HepG2 (cell line): ENCODE results near the gene CCDC83. TPM values are rescaled to one million over a fixed set of nuclear protein-coding genes. Genes with fewer than 3 reads are reported as not detected.
A peak's percentile ranks its signal among the peaks of the same experiment; 100 is the strongest.
"Not testable (repeated sequence)": the region's sequence is repeated elsewhere in the genome, so short reads cannot be mapped to it uniquely, and the experiment has no call there.

ENCODE experiments used
- ATAC-seq: fragments of 200-7000 bp; cut with Tn5 transposase; 3 replicates; pipeline ENCODE4 v1.9.1; 2020; ENCODE audit warnings: mild to moderate bottlenecking, moderate library complexity
- BruUV-seq: library from RNA; stranded (reverse); fragments of 400-500 nt; replicated peaks from 2 replicates; lab custom pipeline; 2021; lab: Mats Ljungman, UMichigan
- CTCF ChIA-PET: fragments of 300-600 bp; formaldehyde crosslinking; extraction: SDS; loops from one replicate; lab custom pipeline; 2021; ENCODE audit warnings: low total read pairs, inconsistent platforms, low intra/inter-chr PET ratio; lab: Yijun Ruan, JAX
- POLR2A ChIA-PET: fragments of 350-600 bp; sonication (Branson Sonifier 250); formaldehyde crosslinking; loops from one replicate; lab custom pipeline; 2020; ENCODE audit warnings: antibody characterized with exemption, inconsistent platforms; lab: Yijun Ruan, JAX
- DNase-seq: peaks from one replicate; pipeline ENCODE4 v3.0.0-alpha.2; 2015; ENCODE audit warnings: low spot score
- FAIRE-seq: peaks from 3 replicates; lab custom pipeline; 2011; peaks lifted over from hg19 to GRCh38; lab: Jason Lieb, UNC
- H2AFZ ChIP-seq: one replicate; pipeline ENCODE4 v1.6.1; 2011; ENCODE audit warnings: low read length, inconsistent platforms
- H3K27ac ChIP-seq: fragments of 300-600 bp; 3 replicates; pipeline ENCODE4 v1.8.0; 2011; ENCODE audit warnings: mixed run types, mild to moderate bottlenecking, mixed read lengths, low read length, inconsistent platforms; ENCODE audit not compliant: insufficient read depth; ENCODE audit errors: extremely low read length
- H3K27me3 ChIP-seq, 2 experiments: fragments of 200-600 bp in 1 of 2; 2 replicates in 1 of 2; 3 replicates in 1 of 2; pipeline versions ENCODE4 v1.6.0 to v1.8.0; 2011; ENCODE audit warnings: low read length in 2 of 2, mild to moderate bottlenecking in 2 of 2, moderate library complexity in 2 of 2, inconsistent platforms in 1 of 2; ENCODE audit not compliant: insufficient read depth in 2 of 2, control insufficient read depth in 1 of 2
- H3K36me3 ChIP-seq, 2 experiments: fragments of 200-600 bp in 1 of 2; replicated peaks in 1 of 2; 2 replicates in 1 of 2; 3 replicates in 1 of 2; pipeline versions ENCODE4 v1.5.1 to v1.8.0; 2011; ENCODE audit warnings: low read length in 2 of 2, inconsistent platforms in 1 of 2; ENCODE audit not compliant: insufficient read depth in 2 of 2, control insufficient read depth in 1 of 2
- H3K4me1 ChIP-seq: 2 replicates; pipeline ENCODE4 v1.5.1; 2012; ENCODE audit warnings: low read length, inconsistent platforms; ENCODE audit not compliant: insufficient read depth
- H3K4me2 ChIP-seq: 2 replicates; pipeline ENCODE4 v1.6.0; 2011; ENCODE audit warnings: low read depth, low read length, inconsistent platforms
- H3K4me3 ChIP-seq, 3 experiments: fragments of 200-600 bp in 1 of 3; sonication (generic), shearing (Covaris generic) in 1 of 3; replicated peaks in 1 of 3; 2 replicates each; pipeline ENCODE4 v1.5.1; 2011 to 2016; ENCODE audit warnings: low read length in 3 of 3, inconsistent platforms in 2 of 3, low read depth in 2 of 3, mild to moderate bottlenecking in 2 of 3, control low read depth in 1 of 3, mixed read lengths in 1 of 3; ENCODE audit not compliant: insufficient read depth in 1 of 3
- H3K79me2 ChIP-seq: one replicate; pipeline ENCODE4 v1.6.1; 2011; ENCODE audit warnings: low read length, inconsistent platforms; ENCODE audit not compliant: insufficient read depth
- H3K9ac ChIP-seq: 2 replicates; pipeline ENCODE4 v1.6.0; 2011; ENCODE audit warnings: mild to moderate bottlenecking, low read depth, low read length, inconsistent platforms; ENCODE audit not compliant: insufficient read depth
- H3K9me3 ChIP-seq: 2 replicates; pipeline ENCODE4 v1.5.1; 2012; ENCODE audit warnings: mild to moderate bottlenecking, low read length
- H4K20me1 ChIP-seq: 2 replicates; pipeline ENCODE4 v1.6.0; 2011; ENCODE audit warnings: inconsistent platforms, mild to moderate bottlenecking, low read length, moderate library complexity; ENCODE audit not compliant: insufficient read depth
- ATF4 ChIP-seq, 2 experiments: fragments of 450-650 bp in 1 of 2; sonication (generic) in 1 of 2; formaldehyde crosslinking; IDR thresholded peaks; 2 replicates each; pipeline versions ENCODE4 v1.5.0 to v1.8.0; 2020 to 2022; ENCODE audit warnings: mild to moderate bottlenecking in 1 of 2, missing genetic modification reagents in 1 of 2
- PHF5A ChIP-seq: IDR thresholded peaks from one replicate; pipeline ENCODE4 v1.6.1; 2018; ENCODE audit warnings: low read depth, missing genetic modification reagents; ENCODE audit not compliant: unreplicated experiment
- TAF15 ChIP-seq: fragments of 200-400 bp; formaldehyde crosslinking; IDR thresholded peaks from one replicate; pipeline ENCODE4 v1.6.1; 2018; ENCODE audit warnings: mild to moderate bottlenecking, low read depth, low read length; ENCODE audit not compliant: poor library complexity, severe bottlenecking
- ZBTB37 ChIP-seq: sonication (generic); formaldehyde crosslinking; IDR thresholded peaks from 2 replicates; pipeline ENCODE4 v1.4.0; 2020; ENCODE audit warnings: mild to moderate bottlenecking, missing genetic modification reagents
- ZC3H13 ChIP-seq: sonication (generic); formaldehyde crosslinking; IDR thresholded peaks from 2 replicates; pipeline ENCODE4 v1.8.1; 2023; ENCODE audit warnings: mild to moderate bottlenecking, missing genetic modification reagents, moderate library complexity
- ZFX ChIP-seq: sonication (generic); formaldehyde crosslinking; IDR thresholded peaks from 2 replicates; pipeline ENCODE4 v1.4.0; 2020; ENCODE audit warnings: mild to moderate bottlenecking, low read depth, missing genetic modification reagents, moderate library complexity
- ZNF232 ChIP-seq: sonication (generic); formaldehyde crosslinking; IDR thresholded peaks from 2 replicates; pipeline ENCODE4 v1.4.0; 2020; ENCODE audit warnings: missing genetic modification reagents, borderline replicate concordance
- ZNF432 ChIP-seq: sonication (generic); formaldehyde crosslinking; IDR thresholded peaks from 2 replicates; pipeline ENCODE4 v1.5.0; 2020; ENCODE audit warnings: missing genetic modification reagents, mild to moderate bottlenecking, borderline replicate concordance
- ZNF556 ChIP-seq: sonication (generic); formaldehyde crosslinking; IDR thresholded peaks from 2 replicates; pipeline ENCODE4 v1.4.0; 2020; ENCODE audit warnings: mild to moderate bottlenecking, missing genetic modification reagents, borderline replicate concordance
- ZNF577 ChIP-seq: sonication (generic); formaldehyde crosslinking; IDR thresholded peaks from 2 replicates; pipeline ENCODE4 v1.4.0; 2020; ENCODE audit warnings: mild to moderate bottlenecking, low read depth, missing genetic modification reagents, borderline replicate concordance
- WGBS: methylation state at CpG from one replicate; pipeline ENCODE4 v1.1.6; 2017; ENCODE audit warnings: low lambda C conversion rate; 5-methylcytosine and 5-hydroxymethylcytosine counted together
- in situ Hi-C: cut with HindIII; loops from 2 replicates; pipeline ENCODE4 v1.10.0; 2017; ENCODE audit warnings: low pct_unique_long_range_greater_than_20kb; ENCODE audit not compliant: extremely low pct_ligation_motif_present
- intact Hi-C: fragments of 100-400 bp; cut with micrococcal nuclease; formaldehyde crosslinking; loops from one replicate; pipeline ENCODE4 v1.10.0; 2022; ENCODE audit not compliant: unreplicated experiment
- polyA plus RNA-seq, 8 experiments: library from polyadenylated mRNA; depleted of rRNA in 3 of 8; stranded (reverse) in 7 of 8; unstranded in 1 of 8; fragments of >200 nt; fragmentation: Illumina TruSeq in 4 of 8; extraction: Trizol in 4 of 8; gene quantifications; 2 replicates each; pipeline versions ENCODE4 v1.2.1 to v1.2.3, GENCODE V29; 2011 to 2016; ENCODE audit warnings: low read depth in 4 of 8, missing spikeins in 1 of 8, mixed read lengths in 1 of 8; ENCODE audit not compliant: insufficient read depth in 1 of 8
- total RNA-seq, 5 experiments: library from RNA; depleted of rRNA; stranded (reverse); fragments of >200 nt; fragmentation: Illumina TruSeq; extraction: Trizol; gene quantifications; 2 replicates each; pipeline ENCODE4 v1.2.3, GENCODE V29; 2016; ENCODE audit warnings: low read depth in 1 of 5
- TF ChIP-seq, protein P1 (sequence below): sonication (generic); formaldehyde crosslinking; IDR thresholded peaks from 2 replicates; pipeline ENCODE4 v1.5.1; 2020; ENCODE audit warnings: missing genetic modification reagents, mild to moderate bottlenecking, borderline replicate concordance

Gene CCDC83
- total and polyA plus RNA-seq, 2 of the 13 experiments (the other 11 are each of a cell fraction or from before 2014, with no cell fraction given): not detected

GRCh38 chr11:85859541-85859940, 4.4 kb downstream of the CCDC83 start:
- CTCF ChIA-PET: not testable (repeated sequence)

DNA sequence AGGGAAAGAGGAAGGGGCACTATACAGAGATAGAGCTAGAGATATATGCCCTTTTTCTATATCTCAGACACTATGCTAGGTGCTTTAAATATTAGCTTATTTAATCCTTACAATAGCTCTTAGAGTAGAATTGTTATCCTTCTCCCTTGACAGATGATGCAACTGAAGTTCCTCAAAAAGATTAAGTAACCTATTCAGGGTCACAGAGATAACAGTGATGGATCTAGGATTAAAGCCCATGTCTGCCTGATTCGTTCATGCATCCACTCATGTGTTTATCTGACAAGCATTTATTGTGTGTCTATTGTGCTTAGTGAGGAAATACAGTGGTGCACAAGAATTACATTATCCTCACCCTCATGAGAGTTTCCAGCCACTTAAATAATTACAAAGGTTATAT, 8.7 kb downstream of the CCDC83 start:
- no peak for FAIRE-seq
- no peak for TF ChIP-seq ZNF577
- peak in 1 of 2 experiments; percentile 46; a peak in 1 of 4 replicates for TF ChIP-seq ATF4 (CRISPR knock-in tag; IDR thresholded peaks at IDR 0.05)
- no peak for TF ChIP-seq ZC3H13 (CRISPR knock-in tag)
- TF ChIP-seq, protein P1, sequence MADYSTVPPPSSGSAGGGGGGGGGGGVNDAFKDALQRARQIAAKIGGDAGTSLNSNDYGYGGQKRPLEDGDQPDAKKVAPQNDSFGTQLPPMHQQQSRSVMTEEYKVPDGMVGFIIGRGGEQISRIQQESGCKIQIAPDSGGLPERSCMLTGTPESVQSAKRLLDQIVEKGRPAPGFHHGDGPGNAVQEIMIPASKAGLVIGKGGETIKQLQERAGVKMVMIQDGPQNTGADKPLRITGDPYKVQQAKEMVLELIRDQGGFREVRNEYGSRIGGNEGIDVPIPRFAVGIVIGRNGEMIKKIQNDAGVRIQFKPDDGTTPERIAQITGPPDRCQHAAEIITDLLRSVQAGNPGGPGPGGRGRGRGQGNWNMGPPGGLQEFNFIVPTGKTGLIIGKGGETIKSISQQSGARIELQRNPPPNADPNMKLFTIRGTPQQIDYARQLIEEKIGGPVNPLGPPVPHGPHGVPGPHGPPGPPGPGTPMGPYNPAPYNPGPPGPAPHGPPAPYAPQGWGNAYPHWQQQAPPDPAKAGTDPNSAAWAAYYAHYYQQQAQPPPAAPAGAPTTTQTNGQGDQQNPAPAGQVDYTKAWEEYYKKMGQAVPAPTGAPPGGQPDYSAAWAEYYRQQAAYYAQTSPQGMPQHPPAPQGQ: no peak
- TF ChIP-seq ZFX: no peak
- no peak for TF ChIP-seq ZBTB37 (CRISPR knock-in tag)
- TF ChIP-seq TAF15: no peak
- TF ChIP-seq ZNF232 (CRISPR knock-in tag): no peak
- TF ChIP-seq ZNF556: no peak
- no peak for TF ChIP-seq ZNF432 (CRISPR knock-in tag)
- TF ChIP-seq PHF5A (CRISPR knock-in tag): no peak

More at GRCh38 chr11:85859541-85859940, 4.4 kb downstream of the CCDC83 start:
- DNase-seq, H3K9ac ChIP-seq, BruUV-seq, H3K4me3 ChIP-seq, ATAC-seq, H3K4me2 ChIP-seq, H4K20me1 ChIP-seq, FAIRE-seq, H3K9me3 ChIP-seq, H3K27ac ChIP-seq, H2AFZ ChIP-seq, H3K27me3 ChIP-seq, H3K36me3 ChIP-seq, H3K79me2 ChIP-seq, POLR2A ChIA-PET: not testable (repeated sequence)
- intact Hi-C loops: loop anchor here (10.0 kb wide), 1 partner anchor 175 kb away; no protein-coding TSS in a partner anchor
- peaks cover 22% of the 10 kb centered on the region for H3K4me1 ChIP-seq
- in situ Hi-C loops: loop anchor here (5.0 to 10.0 kb wide), 2 partner anchors 345 to 433 kb away; no protein-coding TSS in a partner anchor

More for the DNA sequence above, 8.7 kb downstream of the CCDC83 start:
- CTCF ChIA-PET: no interaction called here
- no peak overlapping the region for H3K27ac ChIP-seq
- H3K4me3 ChIP-seq: no peak overlapping the region
- in situ Hi-C loops (no loop called here), intact Hi-C loops (no loop called here)
- BruUV-seq: no TSS peak
- H3K4me2 ChIP-seq: no peak overlapping the region
- no peaks in the 10 kb centered on the region for H3K27me3 ChIP-seq
- ATAC-seq (no peak), DNase-seq (no peak)
- 7% methylated on average over 1 of the region's 1 CpG for WGBS
- H3K9me3 ChIP-seq: no peaks in the 10 kb centered on the region
- POLR2A ChIA-PET: interaction anchor here (1.5 kb wide), 1 partner anchor 9 kb away, joined by 4 read pairs; the partner anchor contains the start of gene CCDC83
- no peak overlapping the region for H2AFZ ChIP-seq
- H3K79me2 ChIP-seq: no peaks in the 10 kb centered on the region
- no peaks in the 10 kb centered on the region for H3K36me3 ChIP-seq
- peaks cover 46% of the 10 kb centered on the region for H3K4me1 ChIP-seq
- H4K20me1 ChIP-seq: no peaks in the 10 kb centered on the region
- H3K9ac ChIP-seq: no peak overlapping the region
